ENCODE results near the gene TDRD12. TPM values are rescaled to one million over a fixed set of nuclear protein-coding genes. Genes with fewer than 3 reads are reported as not detected.

Gene TDRD12, protein sequence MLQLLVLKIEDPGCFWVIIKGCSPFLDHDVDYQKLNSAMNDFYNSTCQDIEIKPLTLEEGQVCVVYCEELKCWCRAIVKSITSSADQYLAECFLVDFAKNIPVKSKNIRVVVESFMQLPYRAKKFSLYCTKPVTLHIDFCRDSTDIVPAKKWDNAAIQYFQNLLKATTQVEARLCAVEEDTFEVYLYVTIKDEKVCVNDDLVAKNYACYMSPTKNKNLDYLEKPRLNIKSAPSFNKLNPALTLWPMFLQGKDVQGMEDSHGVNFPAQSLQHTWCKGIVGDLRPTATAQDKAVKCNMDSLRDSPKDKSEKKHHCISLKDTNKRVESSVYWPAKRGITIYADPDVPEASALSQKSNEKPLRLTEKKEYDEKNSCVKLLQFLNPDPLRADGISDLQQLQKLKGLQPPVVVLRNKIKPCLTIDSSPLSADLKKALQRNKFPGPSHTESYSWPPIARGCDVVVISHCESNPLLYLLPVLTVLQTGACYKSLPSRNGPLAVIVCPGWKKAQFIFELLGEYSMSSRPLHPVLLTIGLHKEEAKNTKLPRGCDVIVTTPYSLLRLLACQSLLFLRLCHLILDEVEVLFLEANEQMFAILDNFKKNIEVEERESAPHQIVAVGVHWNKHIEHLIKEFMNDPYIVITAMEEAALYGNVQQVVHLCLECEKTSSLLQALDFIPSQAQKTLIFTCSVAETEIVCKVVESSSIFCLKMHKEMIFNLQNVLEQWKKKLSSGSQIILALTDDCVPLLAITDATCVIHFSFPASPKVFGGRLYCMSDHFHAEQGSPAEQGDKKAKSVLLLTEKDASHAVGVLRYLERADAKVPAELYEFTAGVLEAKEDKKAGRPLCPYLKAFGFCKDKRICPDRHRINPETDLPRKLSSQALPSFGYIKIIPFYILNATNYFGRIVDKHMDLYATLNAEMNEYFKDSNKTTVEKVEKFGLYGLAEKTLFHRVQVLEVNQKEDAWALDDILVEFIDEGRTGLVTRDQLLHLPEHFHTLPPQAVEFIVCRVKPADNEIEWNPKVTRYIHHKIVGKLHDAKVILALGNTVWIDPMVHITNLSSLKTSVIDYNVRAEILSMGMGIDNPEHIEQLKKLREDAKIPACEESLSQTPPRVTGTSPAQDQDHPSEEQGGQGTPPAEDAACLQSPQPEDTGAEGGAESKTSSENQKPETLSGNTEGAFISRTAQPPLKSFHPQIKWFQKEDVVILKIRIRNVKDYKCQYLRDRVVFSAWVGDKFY (N-terminal part only)
- 1 to 10 TPM in 2 of 3 donors, under 1 TPM in 1; 0.88 to 4.0 (median 1.7) TPM for polyA plus RNA-seq (ENCODE audit: insufficient read length in 3 of 3)
- long read RNA-seq, donor 1 = 0 reads
- long read RNA-seq, donor 2 = 0 reads
- long read RNA-seq, donor 3 = 0 reads
- long read RNA-seq, donor 4 = 0 reads
- long read RNA-seq, donor 5 = 0 reads
- long read RNA-seq, donor 6 = 0 reads
- long read RNA-seq, donor 7 = 0 reads
- long read RNA-seq, donor 8 = 0 reads
- long read RNA-seq, donor 9 = 0 reads
- long read RNA-seq, donor 10 = 0 reads
- long read RNA-seq, donor 11 = 0 reads
- long read RNA-seq, donor 12 = 0 reads
- long read RNA-seq, donor 13 = 0 reads
- long read RNA-seq, donor 14 = 0 reads
- long read RNA-seq, donor 15 = 0 reads
- long read RNA-seq, donor 16, partial matches to known transcripts = 29 of 34 reads
- long read RNA-seq, donor 16, other reads (novel, unspliced or antisense) = 5 of 34 reads

DNA sequence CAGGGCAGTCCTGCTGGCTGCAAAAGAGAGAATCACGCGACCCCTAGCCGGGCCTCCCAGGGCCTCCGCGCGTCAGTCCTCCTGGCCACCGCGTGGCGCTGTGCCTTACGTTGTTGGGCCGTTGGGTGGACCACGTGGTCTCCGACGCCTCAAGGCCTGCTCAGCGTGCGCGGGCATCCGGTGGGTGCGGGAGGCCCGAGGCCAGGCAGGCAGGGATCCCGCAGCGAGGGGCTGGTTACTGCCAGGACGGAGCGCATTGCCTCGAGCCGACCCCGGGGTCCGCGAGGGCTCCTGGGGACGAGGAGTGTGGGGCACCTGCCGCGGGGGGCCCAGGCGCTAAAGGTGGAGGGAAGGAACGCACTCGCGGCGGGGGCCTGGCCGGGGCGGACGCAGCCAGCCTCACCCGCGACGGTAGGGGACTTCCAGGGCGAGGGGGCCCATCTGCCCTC is at the start of gene TDRD12:
TSS of gene TDRD12 (plus strand) at position 157 of the 449 bp plus-strand sequence. CDS start 306 bp downstream, outside the sequence.
- no peak for DNase-seq (ENCODE audit: extremely low read depth in 1 of 11, low read depth in 9 of 11, low spot score in 4 of 11)

DNA sequence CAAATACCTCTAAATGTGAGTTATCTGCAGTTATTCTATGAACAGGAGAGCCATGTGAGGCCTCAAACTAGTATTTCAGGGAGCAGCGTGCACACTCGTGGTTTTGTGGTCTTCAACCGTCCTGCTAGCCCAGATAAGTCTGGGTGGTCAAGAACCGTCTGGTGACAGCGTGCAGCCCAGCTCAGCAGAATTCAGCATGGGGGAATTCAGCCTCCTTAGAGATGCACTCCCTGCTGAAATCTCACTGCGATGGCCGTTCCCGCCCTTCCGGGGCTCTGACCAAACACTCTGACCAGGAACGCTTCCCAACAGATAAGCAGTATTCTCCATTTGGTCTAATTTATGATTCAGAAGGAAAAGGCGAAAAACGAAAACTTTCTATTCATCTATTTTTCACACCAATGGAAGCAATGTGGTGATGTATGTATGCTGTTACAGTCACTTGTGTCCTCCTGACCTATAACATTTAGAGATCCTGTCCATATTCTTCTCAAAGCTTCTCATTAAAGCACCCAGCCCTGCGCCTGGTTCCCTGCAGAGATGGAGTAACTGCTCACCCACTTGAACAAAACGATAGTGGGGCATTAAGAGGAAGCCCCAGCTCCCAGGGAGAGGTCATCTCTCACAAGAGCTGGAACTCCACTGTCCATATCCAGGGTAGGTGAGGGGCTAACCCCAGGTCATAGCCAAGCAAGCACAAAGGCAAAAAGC is 47.5 kb upstream of the TDRD12 start:
- DNase-seq (ENCODE audit: extremely low read depth in 1 of 11, low read depth in 9 of 11, low spot score in 4 of 11) = no peak

DNA sequence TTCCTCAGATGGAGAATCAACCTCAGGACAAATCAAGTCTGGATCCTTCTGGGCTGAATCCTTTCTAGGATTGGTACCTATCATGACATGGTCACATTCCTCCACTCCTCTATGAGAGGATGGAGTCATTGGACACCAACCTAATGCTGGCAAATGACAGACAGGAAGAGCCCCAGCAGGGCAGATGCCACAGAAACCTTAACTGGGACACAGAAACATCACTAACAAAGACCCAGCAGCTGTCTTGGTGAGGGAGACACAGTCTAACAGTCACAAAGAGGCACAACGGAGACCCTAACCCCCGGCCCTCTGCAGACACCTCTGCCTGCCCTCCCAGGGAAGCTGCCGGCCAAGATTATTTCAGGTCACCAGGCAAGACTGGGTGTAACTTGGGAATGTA is 46.7 kb upstream of the TDRD12 start:
- DNase-seq (ENCODE audit: extremely low read depth in 1 of 11, low read depth in 9 of 11, low spot score in 4 of 11) = no peak

DNA sequence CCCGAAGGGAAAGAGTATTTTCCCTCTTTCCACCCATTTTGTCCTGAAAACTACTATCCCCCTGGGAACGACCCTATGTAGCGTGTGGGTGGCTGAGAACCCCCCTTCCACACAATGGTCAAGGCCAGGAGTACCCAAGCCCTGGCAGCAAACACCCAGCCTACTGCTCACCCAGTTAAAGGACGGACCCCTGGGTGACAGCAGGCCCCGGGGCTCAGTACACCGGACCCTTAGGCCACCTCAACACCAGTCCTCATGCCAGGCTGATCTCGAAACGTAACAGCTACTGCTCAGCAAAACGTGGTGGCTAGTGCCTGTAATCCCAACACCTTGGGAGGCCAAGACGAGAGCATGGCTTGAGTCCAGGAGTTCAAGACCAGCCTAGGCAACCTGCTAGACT is 46.0 kb upstream of the TDRD12 start:
- no peak for DNase-seq (ENCODE audit: extremely low read depth in 1 of 11, low read depth in 9 of 11, low spot score in 4 of 11)

DNA sequence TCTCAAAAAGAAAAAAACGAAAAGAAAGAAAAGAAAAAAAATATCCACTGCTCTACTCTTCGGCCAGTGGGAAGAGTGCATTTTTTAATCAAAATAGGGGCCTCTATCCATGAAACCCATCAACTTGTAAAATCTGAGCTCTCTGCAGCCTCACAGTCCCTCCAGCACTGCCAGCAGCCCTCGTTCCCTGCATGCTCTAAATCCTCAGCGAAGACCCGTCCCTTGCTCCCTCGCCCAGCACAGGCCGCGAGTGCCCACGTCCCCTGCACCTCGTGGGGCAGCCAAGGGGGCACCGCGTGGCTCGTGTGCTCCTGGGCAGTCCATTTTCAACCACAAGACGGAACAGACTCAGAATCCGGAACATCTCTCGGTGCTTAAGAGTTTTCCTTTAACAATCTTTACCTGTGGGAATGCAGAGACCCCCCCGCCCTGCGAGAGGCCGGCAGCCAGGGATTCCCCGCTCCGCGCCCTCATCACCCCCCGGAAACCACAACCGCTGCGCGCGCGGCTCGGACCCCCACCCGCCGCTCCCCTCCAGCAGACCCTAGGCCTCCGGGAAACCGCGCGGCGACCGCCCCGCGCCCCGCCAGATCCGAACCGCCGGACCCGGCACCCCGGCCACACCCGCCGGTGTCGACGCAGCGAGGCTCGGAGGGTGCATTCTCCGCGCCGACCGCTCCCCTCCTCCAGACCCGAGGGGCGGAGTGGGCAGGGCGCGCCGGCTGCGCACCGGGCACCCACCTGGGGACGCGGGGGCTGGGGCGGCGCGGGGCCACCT is 45.2 kb upstream of the TDRD12 start:
- DNase-seq (ENCODE audit: extremely low read depth in 1 of 11, low read depth in 9 of 11, low spot score in 4 of 11) = no peak

DNA sequence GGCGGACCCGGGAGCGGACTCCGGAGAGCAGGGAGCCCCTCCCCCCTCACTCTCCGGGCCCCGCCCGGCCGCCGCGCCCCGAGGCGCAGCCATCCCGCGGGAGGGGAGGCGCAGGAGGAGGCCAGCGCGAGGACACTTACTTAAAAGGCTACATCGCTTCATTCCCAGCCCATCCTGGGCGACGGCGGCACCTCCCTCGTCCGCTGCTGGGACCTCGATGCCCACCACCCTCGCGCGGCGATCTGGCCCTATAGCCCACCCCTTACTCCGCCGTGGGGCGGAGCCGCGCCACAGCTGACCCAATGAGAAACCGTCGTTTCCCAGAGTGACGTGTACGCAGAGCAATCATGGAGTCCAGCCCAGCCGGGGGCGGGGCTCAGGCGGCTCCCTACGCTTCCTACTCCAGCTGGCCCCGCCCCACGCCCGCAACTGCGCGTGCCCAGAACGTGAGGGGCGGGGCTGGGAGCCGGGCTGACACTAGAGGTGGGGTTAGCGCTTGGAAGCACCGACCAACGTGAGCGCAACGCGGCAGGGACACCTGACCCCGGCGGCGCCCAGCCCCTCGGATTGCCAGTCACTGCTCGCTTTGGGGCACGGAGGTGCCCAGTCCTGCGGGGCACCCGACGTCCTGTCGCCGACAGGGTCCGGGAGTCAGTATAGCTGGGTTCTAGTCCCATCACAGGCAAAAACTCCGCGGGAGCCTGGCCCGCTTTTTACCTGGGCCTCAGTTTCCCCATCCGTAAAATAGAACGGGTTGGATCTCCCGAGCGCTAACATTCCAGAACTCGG is 44.4 kb upstream of the TDRD12 start, which contains the start of gene ANKRD27:
TSS of gene ANKRD27 (minus strand) at position 250 of the 789 bp plus-strand sequence. CDS start 16,165 bp downstream, outside the sequence.
- peak; percentile 94 to 99 (median 98) for DNase-seq (ENCODE audit: extremely low read depth in 1 of 11, low read depth in 9 of 11, low spot score in 4 of 11)

DNA sequence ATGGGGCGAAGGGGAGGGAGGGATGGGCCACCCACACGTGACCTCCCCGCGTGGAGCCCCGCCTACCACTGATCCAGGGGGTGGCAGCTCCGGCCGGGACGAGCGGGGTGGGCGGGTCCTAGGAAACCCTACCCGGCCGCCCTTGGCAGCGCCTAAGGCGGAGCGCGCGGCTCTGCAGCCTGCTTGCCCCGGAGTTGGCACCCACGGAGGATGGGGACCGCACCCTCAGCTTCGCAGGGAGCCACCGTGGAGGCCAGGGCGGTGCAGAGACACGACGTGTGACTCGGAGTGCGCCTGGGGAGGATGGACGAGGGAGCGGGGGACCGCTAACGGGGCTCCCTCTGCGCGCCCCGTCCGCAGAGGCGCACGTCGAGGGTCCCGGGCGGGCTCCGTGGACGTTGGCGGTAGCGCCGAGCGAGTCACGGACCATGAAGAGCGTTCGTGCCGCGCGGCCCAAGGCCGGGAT is 43.8 kb upstream of the TDRD12 start, which contains the start of gene RGS9BP:
TSS of gene RGS9BP (plus strand) at position 129 of the 466 bp plus-strand sequence. CDS start 416 bp downstream, outside the sequence.
- peak in 1 of 11 donors; percentile 62 for DNase-seq (ENCODE audit: extremely low read depth in 1 of 11, low read depth in 9 of 11, low spot score in 4 of 11)

DNA sequence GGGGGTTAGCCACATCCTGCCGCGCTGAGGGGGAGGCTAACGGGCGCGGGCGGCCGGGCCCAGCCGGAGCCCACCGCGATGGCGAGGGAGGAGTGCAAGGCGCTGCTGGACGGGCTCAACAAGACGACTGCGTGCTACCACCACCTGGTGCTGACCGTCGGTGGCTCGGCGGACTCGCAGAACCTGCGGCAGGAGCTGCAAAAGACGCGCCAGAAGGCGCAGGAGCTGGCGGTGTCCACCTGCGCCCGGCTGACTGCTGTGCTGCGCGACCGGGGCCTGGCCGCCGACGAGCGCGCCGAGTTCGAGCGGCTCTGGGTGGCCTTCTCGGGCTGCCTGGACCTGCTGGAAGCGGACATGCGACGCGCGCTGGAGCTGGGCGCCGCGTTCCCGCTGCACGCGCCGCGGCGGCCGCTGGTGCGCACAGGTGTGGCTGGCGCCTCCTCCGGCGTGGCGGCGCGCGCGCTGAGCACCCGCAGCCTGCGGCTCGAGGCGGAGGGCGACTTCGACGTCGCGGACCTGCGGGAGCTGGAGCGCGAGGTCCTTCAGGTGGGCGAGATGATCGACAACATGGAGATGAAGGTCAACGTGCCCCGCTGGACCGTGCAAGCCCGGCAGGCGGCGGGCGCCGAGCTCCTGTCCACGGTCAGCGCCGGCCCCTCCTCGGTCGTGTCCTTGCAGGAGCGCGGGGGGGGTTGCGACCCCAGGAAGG is 43.2 kb upstream of the TDRD12 start:
- DNase-seq (ENCODE audit: extremely low read depth in 1 of 11, low read depth in 9 of 11, low spot score in 4 of 11) = no peak

DNA sequence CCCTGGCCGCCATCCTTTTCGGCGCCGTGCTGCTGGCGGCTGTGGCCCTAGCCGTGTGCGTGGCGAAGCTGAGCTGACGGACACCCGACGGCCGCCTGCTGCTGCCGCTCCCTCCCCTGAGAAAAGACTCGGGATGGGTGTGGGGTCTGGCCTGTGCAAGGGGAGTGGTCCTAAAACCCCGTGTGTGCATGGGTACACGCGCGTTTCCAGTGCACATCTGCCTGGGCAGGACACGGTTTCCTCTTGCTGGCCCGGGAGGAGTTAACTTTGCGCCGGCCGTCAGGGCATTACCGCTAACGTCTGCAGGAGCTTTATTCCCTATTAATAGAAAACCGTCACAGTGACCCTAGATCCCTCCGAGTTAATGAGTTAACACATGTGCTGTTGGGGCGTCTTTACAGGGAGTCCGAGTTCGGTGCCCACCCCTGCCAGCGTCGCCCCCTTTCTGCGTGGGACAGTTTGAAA is 42.6 kb upstream of the TDRD12 start:
- no peak for DNase-seq (ENCODE audit: extremely low read depth in 1 of 11, low read depth in 9 of 11, low spot score in 4 of 11)

DNA sequence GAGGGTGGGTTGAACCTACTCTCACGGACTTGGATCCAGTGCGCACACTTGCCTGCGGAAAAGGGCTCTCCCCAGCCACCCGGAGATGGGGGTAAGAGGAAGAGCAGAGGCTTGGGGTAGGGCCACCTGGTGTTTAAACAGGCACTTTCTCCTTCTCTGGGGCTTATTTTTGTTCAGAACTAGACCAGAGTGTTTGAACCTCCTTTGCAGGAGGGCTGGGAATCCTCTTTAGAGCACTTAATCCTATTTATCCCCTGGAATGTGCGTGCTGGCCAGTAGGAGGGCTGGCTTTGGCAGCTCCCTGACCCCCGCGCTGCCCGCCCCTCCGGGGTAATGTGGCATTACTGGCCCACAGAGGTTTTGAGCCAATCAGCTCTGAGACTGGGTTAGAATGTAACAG is 41.9 kb upstream of the TDRD12 start:
- no peak for DNase-seq (ENCODE audit: extremely low read depth in 1 of 11, low read depth in 9 of 11, low spot score in 4 of 11)

DNA sequence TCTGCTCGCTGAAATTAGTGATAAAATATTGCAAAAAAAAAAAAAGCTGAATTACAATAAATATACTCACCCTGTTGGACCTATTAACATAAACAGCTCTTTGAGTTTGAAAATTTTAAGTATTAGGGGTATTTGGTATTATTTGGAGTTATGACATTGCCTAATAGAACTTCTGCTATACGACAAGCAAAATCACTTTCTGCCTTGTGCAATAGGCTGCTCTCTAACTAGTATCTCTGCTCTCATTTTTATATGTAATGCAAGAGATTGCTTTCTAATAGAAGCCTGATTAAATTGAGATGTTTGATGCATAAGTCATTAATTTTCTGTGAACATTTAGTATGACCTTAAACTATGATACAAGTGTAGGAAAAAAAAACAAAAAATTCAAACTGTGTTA is 38.6 kb upstream of the TDRD12 start:
- no peak for DNase-seq (ENCODE audit: extremely low read depth in 1 of 11, low read depth in 9 of 11, low spot score in 4 of 11)

DNA sequence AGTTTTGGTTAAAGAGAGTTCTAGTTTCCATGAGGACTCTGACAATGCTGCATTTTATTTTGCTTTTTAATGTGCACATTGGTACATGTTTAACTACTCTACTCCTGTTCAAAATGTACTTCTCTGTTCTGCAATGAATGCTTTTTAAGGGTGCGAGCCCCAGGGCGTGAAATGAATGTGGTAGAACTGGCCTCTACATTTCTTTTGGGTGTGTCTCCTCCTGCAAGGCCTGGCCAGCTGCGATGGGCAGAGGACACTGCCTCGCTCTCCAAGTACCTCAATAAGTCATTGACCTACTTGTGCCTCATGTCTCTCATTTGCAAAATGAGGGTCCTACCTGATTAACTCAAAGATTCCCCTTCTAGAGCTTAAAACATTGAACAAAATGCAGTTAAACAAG is 37.2 kb upstream of the TDRD12 start:
- DNase-seq (ENCODE audit: extremely low read depth in 1 of 11, low read depth in 9 of 11, low spot score in 4 of 11) = no peak

DNA sequence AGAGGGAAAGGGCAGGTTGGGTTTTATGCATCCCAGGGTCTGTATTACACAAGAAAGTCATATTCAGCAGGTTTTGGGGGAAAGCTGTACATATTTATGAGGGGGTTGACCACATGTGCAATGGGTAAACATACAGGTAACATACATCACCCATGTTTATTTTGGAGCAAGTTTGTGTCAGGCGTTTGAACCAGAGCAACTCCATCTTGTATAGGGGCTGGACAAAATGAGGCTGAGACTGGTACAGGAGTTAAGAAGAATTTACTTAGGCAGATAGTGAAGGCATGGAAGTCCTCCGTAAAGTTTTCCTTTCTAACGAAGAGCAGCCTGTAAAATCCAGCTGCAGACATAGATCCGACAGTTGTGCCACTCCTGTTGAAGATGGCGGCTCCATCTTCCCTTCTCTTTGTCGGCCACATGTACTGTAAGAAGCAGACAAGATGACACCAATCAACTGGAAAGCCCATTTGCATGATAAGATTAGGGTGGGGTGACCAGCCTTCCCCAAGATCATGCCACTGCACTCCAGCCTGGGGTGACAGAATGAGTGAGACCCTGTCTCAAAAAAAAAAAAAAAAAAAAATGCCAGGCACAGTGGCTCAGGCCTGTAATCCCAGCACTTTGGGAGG is 32.6 kb upstream of the TDRD12 start:
- no peak for DNase-seq (ENCODE audit: extremely low read depth in 1 of 11, low read depth in 9 of 11, low spot score in 4 of 11)

DNA sequence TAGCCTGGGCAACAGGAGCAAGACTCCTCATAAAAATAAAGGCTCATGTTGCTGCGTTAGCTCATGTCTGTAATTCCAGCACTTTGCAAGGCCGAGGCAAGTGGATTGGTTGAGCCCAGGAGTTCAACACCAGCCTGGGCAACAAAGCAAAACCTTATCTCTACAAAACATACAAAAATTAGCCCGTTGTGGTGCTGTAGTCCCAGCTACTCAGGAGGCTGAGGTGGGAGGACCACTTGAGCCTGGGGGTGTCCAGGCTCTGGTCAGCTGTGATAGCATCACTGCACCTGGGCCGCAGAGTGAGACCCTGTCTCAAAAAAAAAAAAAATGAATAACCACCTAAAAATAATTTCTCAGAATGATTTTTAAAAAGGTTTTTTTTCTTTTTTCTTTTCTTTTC is 31.9 kb upstream of the TDRD12 start:
- no peak for DNase-seq (ENCODE audit: extremely low read depth in 1 of 11, low read depth in 9 of 11, low spot score in 4 of 11)

DNA sequence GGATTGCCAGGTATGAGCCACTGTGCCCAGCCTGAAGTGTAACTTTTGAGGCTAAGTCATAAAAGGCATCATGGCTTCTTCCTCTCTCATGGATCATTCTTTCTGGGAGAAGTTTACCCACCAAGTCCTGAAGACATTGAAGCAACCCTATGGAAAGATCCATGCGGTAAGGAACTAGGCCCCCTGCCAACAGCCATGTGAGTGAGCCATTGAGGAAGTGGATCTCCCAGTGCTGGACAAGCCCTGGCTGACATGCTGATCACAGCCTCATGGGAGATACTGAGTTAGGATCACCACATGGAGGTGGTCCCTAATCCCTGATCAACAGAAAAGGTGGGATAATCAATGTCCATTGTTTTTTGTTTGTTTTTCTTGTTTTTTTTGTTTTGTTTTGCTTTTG is 31.3 kb upstream of the TDRD12 start:
- no peak for DNase-seq (ENCODE audit: extremely low read depth in 1 of 11, low read depth in 9 of 11, low spot score in 4 of 11)
